ENCODE results near the gene TNFRSF17. TPM values are rescaled to one million over a fixed set of nuclear protein-coding genes. Genes with fewer than 3 reads are reported as not detected.
A peak's percentile ranks its signal among the peaks of the same experiment; 100 is the strongest.

TNFRSF17 gene
- total RNA-seq, 1 donor from 2014 or later, result 0.41 TPM

GRCh38 chr16:11977376-11978041, 12.5 kb downstream of the TNFRSF17 start:
- TF ChIP-seq, protein P1, sequence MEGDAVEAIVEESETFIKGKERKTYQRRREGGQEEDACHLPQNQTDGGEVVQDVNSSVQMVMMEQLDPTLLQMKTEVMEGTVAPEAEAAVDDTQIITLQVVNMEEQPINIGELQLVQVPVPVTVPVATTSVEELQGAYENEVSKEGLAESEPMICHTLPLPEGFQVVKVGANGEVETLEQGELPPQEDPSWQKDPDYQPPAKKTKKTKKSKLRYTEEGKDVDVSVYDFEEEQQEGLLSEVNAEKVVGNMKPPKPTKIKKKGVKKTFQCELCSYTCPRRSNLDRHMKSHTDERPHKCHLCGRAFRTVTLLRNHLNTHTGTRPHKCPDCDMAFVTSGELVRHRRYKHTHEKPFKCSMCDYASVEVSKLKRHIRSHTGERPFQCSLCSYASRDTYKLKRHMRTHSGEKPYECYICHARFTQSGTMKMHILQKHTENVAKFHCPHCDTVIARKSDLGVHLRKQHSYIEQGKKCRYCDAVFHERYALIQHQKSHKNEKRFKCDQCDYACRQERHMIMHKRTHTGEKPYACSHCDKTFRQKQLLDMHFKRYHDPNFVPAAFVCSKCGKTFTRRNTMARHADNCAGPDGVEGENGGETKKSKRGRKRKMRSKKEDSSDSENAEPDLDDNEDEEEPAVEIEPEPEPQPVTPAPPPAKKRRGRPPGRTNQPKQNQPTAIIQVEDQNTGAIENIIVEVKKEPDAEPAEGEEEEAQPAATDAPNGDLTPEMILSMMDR (IDR thresholded peaks at IDR 0.05), result no peak
- no peaks in the 10 kb centered on the region for H3K36me3 ChIP-seq
- H3K9me3 ChIP-seq, result no peaks in the 10 kb centered on the region
- ATAC-seq (peak; percentile 8), DNase-seq (no peak)
- H3K4me3 ChIP-seq, result peak overlapping the region; percentile 95
- intact Hi-C loops (cut with DNase I), result no loop called here
- H3K4me1 ChIP-seq, result peaks cover 20% of the 10 kb centered on the region
- no peaks in the 10 kb centered on the region for H3K27me3 ChIP-seq
- peak overlapping the region; percentile 87 for H3K27ac ChIP-seq

- intact Hi-C loops (cut with DNase I), result no loop called here
- Histone ChIP-seq H3K36me3 (no peaks in the 10 kb centered on the region), H3K4me1 (peaks cover 20% of the 10 kb centered on the region), H3K27me3 (no peaks in the 10 kb centered on the region), H3K9me3 (no peaks in the 10 kb centered on the region), H3K4me3 (peak overlapping the region; percentile 95), H3K27ac (peak overlapping the region; percentile 17)
- DNase-seq (no peak), ATAC-seq (no peak)
- TF ChIP-seq, protein P1 (IDR thresholded peaks at IDR 0.05), result no peak
Observed at GRCh38 chr16:11978080-11978479, 13.1 kb downstream of the TNFRSF17 start.

DNA sequence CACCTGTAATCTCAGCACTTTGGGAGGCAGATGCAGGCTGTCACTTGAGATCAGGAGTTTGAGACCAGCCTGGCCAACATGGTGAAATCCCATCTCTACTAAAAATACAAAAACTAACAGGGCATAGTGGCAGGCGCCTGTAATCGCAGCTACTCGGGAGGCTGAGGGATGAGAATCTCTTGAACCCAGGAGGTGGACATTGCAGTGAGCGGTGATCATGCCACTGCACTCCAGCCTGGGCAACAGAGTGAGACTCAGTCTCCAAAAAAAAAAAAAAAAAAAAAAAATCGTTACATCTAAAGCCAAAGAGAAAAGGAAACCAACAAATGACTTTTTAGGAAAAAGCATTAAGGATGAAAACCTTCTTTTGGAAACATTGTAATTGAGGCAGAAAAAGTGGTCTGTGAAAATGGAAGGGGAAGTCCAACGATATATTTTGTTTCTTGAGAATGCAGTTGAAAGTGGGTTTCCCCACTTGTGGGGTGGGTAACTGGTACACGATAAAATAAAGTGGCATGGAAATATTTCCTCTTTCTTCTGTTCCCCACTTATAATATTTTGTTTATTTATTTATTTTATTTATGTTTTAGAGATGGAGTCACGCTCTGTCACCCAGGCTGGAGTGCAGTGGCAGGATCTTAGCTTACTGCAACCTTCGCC, 14.1 kb downstream of the TNFRSF17 start:
- no peaks in the 10 kb centered on the region for H3K9me3 ChIP-seq
- intact Hi-C loops (cut with DNase I), result no loop called here
- no peaks in the 10 kb centered on the region for H3K27me3 ChIP-seq
- no peak for ATAC-seq
- no peak for DNase-seq
- no peak overlapping the region for H3K4me3 ChIP-seq
- peaks cover 20% of the 10 kb centered on the region for H3K4me1 ChIP-seq
- H3K36me3 ChIP-seq, result no peaks in the 10 kb centered on the region
- TF ChIP-seq, protein P1 (IDR thresholded peaks at IDR 0.05), result no peak
- H3K27ac ChIP-seq, result no peak overlapping the region

GRCh38 chr16:11980136-11980844, 15.3 kb downstream of the TNFRSF17 start:
- no peak overlapping the region for H3K4me3 ChIP-seq

DNA sequence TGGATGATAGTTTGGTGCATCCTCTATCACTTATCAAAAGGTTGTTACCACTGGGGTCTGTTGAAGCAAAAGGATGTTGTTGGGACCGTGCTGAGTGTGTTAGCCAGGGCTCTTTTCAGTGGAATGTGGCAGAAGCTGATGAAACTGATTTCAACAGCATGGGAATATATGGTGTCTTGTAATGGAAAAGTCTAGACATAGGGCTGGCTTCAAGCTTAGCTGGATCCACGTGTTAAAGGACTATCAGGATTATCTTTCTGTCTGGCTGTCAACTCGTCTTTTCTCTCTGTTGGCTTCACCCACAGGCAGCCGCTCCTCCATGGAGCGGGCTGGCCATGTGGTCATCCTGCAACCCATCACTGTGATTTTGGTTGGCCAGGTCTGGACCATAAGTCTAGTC, 20.2 kb downstream of the TNFRSF17 start:
- Histone ChIP-seq H3K4me3 (no peak overlapping the region), H3K9me3 (no peaks in the 10 kb centered on the region), H3K4me1 (no peaks in the 10 kb centered on the region), H3K36me3 (no peaks in the 10 kb centered on the region), H3K27me3 (no peaks in the 10 kb centered on the region), H3K27ac (no peak overlapping the region)
- ATAC-seq (no peak), DNase-seq (no peak)
- TF ChIP-seq, protein P1 (IDR thresholded peaks at IDR 0.05), result no peak
- intact Hi-C loops (cut with DNase I), result no loop called here

More at GRCh38 chr16:11980136-11980844, 15.3 kb downstream of the TNFRSF17 start:
- ATAC-seq (no peak), DNase-seq (no peak)
- TF ChIP-seq, protein P1 (IDR thresholded peaks at IDR 0.05), result no peak
- Histone ChIP-seq H3K9me3 (no peaks in the 10 kb centered on the region), H3K36me3 (no peaks in the 10 kb centered on the region), H3K27ac (no peak overlapping the region), H3K4me1 (peaks cover 20% of the 10 kb centered on the region), H3K27me3 (no peaks in the 10 kb centered on the region)
- intact Hi-C loops (cut with DNase I), result no loop called here
